Bronchial epithelial cell (primary cell): ENCODE measurements around the gene DHFR. TPM values are rescaled to one million over a fixed set of nuclear protein-coding genes. Genes with fewer than 3 reads are reported as not detected.

Experiments used
- DNase-seq: peaks from one replicate; pipeline ENCODE4 v3.0.0-alpha.2; 2010; ENCODE audit warnings: low read depth
- FAIRE-seq: peaks from 2 replicates; lab custom pipeline; 2011; peaks lifted over from hg19 to GRCh38; lab: Jason Lieb, UNC
- H3K27me3 ChIP-seq: 2 replicates; pipeline ENCODE4 v1.5.1; 2011; ENCODE audit warnings: low read length; ENCODE audit not compliant: control insufficient read depth, insufficient read depth
- H3K36me3 ChIP-seq: 2 replicates; pipeline ENCODE4 v1.5.1; 2011; ENCODE audit warnings: low read length; ENCODE audit not compliant: control insufficient read depth, insufficient read depth
- H3K4me3 ChIP-seq: 2 replicates; pipeline ENCODE4 v1.5.1; 2011; ENCODE audit warnings: mild to moderate bottlenecking, low read depth, low read length, control low read depth
- total RNA-seq: library from RNA; depleted of rRNA; stranded (reverse); fragments of >200 nt; gene quantifications from 2 replicates; pipeline ENCODE4 v1.2.1, GENCODE V29; 2014
- TF ChIP-seq, protein P1 (sequence below): IDR thresholded peaks from 2 replicates; pipeline ENCODE4 v1.5.1; 2011; ENCODE audit warnings: mild to moderate bottlenecking, moderate library complexity, low read length, control low read depth, inconsistent platforms; ENCODE audit not compliant: insufficient read depth, severe bottlenecking

DHFR gene
- total RNA-seq, 1 donor from 2014 or later: 1.8 TPM

DNA sequence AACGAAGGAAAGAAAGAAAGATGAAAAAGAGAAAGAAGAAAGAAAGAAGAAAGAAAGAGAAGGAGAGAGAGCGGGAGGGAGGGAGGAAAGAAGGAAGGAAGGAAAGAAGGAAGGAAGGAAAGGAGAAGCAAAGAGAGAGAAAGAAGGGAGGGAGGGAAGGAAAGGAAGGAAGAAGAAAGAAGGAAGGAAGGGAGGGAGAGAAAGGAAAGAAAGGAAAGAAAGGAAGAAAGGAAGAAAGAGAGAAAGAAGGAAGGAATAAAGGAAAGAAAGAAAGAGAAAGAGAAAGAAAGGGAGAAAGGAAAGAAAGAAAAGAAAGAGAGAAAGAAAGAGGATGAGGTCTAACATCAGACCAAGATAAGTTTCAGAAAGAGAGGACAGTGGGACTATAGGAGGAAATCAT lies 75.7 kb downstream of the DHFR start:
- Histone ChIP-seq H3K36me3 (no peaks in the 10 kb centered on the region), H3K27me3 (no peaks in the 10 kb centered on the region), H3K4me3 (no peak overlapping the region)
- TF ChIP-seq, protein P1, sequence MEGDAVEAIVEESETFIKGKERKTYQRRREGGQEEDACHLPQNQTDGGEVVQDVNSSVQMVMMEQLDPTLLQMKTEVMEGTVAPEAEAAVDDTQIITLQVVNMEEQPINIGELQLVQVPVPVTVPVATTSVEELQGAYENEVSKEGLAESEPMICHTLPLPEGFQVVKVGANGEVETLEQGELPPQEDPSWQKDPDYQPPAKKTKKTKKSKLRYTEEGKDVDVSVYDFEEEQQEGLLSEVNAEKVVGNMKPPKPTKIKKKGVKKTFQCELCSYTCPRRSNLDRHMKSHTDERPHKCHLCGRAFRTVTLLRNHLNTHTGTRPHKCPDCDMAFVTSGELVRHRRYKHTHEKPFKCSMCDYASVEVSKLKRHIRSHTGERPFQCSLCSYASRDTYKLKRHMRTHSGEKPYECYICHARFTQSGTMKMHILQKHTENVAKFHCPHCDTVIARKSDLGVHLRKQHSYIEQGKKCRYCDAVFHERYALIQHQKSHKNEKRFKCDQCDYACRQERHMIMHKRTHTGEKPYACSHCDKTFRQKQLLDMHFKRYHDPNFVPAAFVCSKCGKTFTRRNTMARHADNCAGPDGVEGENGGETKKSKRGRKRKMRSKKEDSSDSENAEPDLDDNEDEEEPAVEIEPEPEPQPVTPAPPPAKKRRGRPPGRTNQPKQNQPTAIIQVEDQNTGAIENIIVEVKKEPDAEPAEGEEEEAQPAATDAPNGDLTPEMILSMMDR: no peak
- FAIRE-seq (no peak), DNase-seq (no peak)

DNA sequence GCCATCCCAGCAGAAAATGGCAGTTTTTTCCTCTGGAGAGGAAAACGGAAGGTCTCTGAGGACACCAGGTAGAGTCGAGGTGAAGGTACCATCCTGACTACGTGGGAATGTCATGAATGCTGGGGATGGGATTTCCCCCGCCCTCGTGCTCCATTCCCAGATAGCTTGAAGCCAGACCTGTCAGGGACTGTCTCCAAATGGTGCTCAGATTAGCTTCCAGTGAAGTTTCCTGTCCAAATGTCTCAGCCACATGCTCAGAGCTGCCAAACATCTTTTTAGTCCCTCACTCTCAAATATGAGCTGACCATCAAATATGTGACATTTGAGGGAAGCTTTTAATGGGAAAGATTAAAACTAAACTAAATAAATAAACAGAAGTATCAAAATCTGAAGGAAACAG lies 77.1 kb downstream of the DHFR start:
- H3K4me3 ChIP-seq: no peak overlapping the region
- FAIRE-seq: no peak
- no peak for DNase-seq
- no peaks in the 10 kb centered on the region for H3K27me3 ChIP-seq
- no peaks in the 10 kb centered on the region for H3K36me3 ChIP-seq
- TF ChIP-seq, protein P1: no peak

DNA sequence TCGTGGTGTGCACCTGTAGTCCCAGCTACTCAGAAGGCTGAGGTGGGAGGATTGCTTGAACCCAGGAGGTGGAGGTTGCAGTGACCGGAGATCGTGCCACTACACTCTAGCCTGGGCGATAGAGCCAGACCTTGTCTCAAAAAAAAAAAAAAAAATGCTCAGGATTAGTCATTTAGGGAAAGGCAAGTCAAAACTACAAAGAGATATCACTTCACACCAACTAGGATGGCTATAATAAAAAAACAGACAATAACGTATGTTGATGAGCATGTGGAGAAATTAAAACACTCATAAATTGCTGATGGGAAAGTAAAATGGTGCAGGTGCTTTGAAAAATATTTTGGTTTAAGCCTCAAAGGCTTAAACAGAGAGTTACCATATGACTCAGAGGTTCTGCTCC lies 78.4 kb downstream of the DHFR start:
- TF ChIP-seq, protein P1: no peak
- Histone ChIP-seq H3K4me3 (no peak overlapping the region), H3K27me3 (no peaks in the 10 kb centered on the region), H3K36me3 (no peaks in the 10 kb centered on the region)
- FAIRE-seq (no peak), DNase-seq (no peak)

Other genes with a start within 250 kb of the DHFR start
- 16.8 and 22.9 TPM in 2 replicates for gene ZFYVE16, start 246.9 kb downstream of the DHFR start, total RNA-seq
- gene FAM151B, start 166.9 kb downstream of the DHFR start, total RNA-seq: 0.79 and 2.0 TPM in 2 replicates
- not detected in 2 replicates for gene ANKRD34B, start 84.7 kb downstream of the DHFR start, total RNA-seq
- gene MSH3, start 331 bp downstream of the DHFR start, total RNA-seq: 11.1 and 11.8 TPM in 2 replicates